ENCODE data around the gene ATP7A.
A peak's percentile ranks its signal among the peaks of the same experiment; 100 is the strongest.
"Not testable (repeated sequence)": the region's sequence is repeated elsewhere in the genome, so short reads cannot be mapped to it uniquely, and the experiment has no call there.

Gene ATP7A

GRCh38 chrX:78071331-78071730, 160.8 kb downstream of the ATP7A start:
- TF ChIP-seq CTCF (conservative IDR thresholded peaks at IDR 0.05; ENCODE audit: control insufficient read depth, insufficient read depth, low read depth, low read length), result no peak
- no peak overlapping the region for H3K4me3 ChIP-seq (ENCODE audit: control insufficient read depth, low read depth, low read length)
- DNase-seq (ENCODE audit: low read depth), result no peak

- DNase-seq (ENCODE audit: low read depth), result not testable (repeated sequence)
Measured at GRCh38 chrX:78073147-78074077, 162.9 kb downstream of the ATP7A start.

GRCh38 chrX:78074088-78074487, 163.6 kb downstream of the ATP7A start:
- no peak for DNase-seq (ENCODE audit: low read depth)
- no peak overlapping the region for H3K4me3 ChIP-seq (ENCODE audit: control insufficient read depth, low read depth, low read length)
- TF ChIP-seq CTCF (conservative IDR thresholded peaks at IDR 0.05; ENCODE audit: control insufficient read depth, insufficient read depth, low read depth, low read length), result no peak

More at GRCh38 chrX:78073147-78074077, 162.9 kb downstream of the ATP7A start:
- not testable (repeated sequence) for H3K4me3 ChIP-seq (ENCODE audit: control insufficient read depth, low read depth, low read length)

- no peak for DNase-seq (ENCODE audit: low read depth)
- TF ChIP-seq CTCF (conservative IDR thresholded peaks at IDR 0.05; ENCODE audit: control insufficient read depth, insufficient read depth, low read depth, low read length), result no peak
- H3K4me3 ChIP-seq (ENCODE audit: control insufficient read depth, low read depth, low read length), result no peak overlapping the region
Measured at GRCh38 chrX:78075787-78076389, 165.4 kb downstream of the ATP7A start.

GRCh38 chrX:78081413-78081812, 170.9 kb downstream of the ATP7A start:
- not testable (repeated sequence) for H3K4me3 ChIP-seq (ENCODE audit: control insufficient read depth, low read depth, low read length); DNase-seq (ENCODE audit: low read depth)

- DNase-seq (ENCODE audit: low read depth), result peak; percentile 61
- peak; percentile 52 for TF ChIP-seq CTCF (conservative IDR thresholded peaks at IDR 0.05; ENCODE audit: control insufficient read depth, insufficient read depth, low read depth, low read length)
- H3K4me3 ChIP-seq (ENCODE audit: control insufficient read depth, low read depth, low read length), result no peak overlapping the region
Measured at GRCh38 chrX:78092296-78092695, 181.8 kb downstream of the ATP7A start.

- H3K4me3 ChIP-seq (ENCODE audit: control insufficient read depth, low read depth, low read length), result no peak overlapping the region
- DNase-seq (ENCODE audit: low read depth), result no peak
- TF ChIP-seq CTCF (conservative IDR thresholded peaks at IDR 0.05; ENCODE audit: control insufficient read depth, insufficient read depth, low read depth, low read length), result no peak
Measured at GRCh38 chrX:78098108-78098507, 187.6 kb downstream of the ATP7A start.

Measured in fibroblast of mammary gland (primary cell).